ENCODE data around the gene IQCK.

IQCK gene

GRCh38 chr16:19683453-19684236, 34.4 kb upstream of the IQCK start:
- no peaks in the 10 kb centered on the region for H3K9me3 ChIP-seq (ENCODE audit: insufficient read depth, low read length)
- peaks cover 20% of the 10 kb centered on the region for H3K36me3 ChIP-seq (replicated peaks; ENCODE audit: low read depth, low read length)

DNA sequence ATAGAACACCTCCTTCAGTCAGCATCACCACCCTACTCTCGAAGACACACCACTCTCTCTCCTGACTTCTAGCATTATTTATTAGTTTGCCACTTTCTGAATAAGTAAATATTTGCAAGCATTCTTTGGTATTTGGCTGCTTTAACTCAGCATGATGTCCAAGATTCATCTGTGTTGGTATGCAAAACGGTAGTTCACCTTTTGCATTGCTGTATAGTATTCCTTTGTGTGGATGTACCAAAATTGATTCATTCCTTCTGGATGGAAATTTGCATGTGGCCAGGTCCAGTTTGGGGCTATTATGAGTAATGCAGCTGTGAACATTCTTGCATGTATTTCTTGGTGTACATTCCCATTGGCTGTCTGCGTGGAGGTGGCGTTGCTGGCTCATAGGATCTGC, 32.9 kb upstream of the IQCK start:
- no peak overlapping the region for H3K4me3 ChIP-seq (ENCODE audit: low read length)
- H3K4me1 ChIP-seq (ENCODE audit: low read length), result no peaks in the 10 kb centered on the region
- no peak overlapping the region for H3K27ac ChIP-seq (ENCODE audit: low read length)
- H3K4me2 ChIP-seq (ENCODE audit: low read length), result no peak overlapping the region
- no peaks in the 10 kb centered on the region for H4K20me1 ChIP-seq (ENCODE audit: insufficient read depth, low read length)
- H2AFZ ChIP-seq (ENCODE audit: low read depth, low read length), result no peak overlapping the region
- peaks cover 20% of the 10 kb centered on the region for H3K36me3 ChIP-seq (replicated peaks; ENCODE audit: low read depth, low read length)
- no peak overlapping the region for H3K9ac ChIP-seq (ENCODE audit: low read length)
- H3K27me3 ChIP-seq (ENCODE audit: low read depth, low read length), result no peaks in the 10 kb centered on the region
- no peaks in the 10 kb centered on the region for H3K79me2 ChIP-seq (ENCODE audit: low read length)
- no peaks in the 10 kb centered on the region for H3K9me3 ChIP-seq (ENCODE audit: insufficient read depth, low read length)
- TF ChIP-seq EZH2phosphoT487 (IDR thresholded peaks at IDR 0.05; ENCODE audit: low read depth), result no peak
- TF ChIP-seq, protein P1, sequence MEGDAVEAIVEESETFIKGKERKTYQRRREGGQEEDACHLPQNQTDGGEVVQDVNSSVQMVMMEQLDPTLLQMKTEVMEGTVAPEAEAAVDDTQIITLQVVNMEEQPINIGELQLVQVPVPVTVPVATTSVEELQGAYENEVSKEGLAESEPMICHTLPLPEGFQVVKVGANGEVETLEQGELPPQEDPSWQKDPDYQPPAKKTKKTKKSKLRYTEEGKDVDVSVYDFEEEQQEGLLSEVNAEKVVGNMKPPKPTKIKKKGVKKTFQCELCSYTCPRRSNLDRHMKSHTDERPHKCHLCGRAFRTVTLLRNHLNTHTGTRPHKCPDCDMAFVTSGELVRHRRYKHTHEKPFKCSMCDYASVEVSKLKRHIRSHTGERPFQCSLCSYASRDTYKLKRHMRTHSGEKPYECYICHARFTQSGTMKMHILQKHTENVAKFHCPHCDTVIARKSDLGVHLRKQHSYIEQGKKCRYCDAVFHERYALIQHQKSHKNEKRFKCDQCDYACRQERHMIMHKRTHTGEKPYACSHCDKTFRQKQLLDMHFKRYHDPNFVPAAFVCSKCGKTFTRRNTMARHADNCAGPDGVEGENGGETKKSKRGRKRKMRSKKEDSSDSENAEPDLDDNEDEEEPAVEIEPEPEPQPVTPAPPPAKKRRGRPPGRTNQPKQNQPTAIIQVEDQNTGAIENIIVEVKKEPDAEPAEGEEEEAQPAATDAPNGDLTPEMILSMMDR (IDR thresholded peaks at IDR 0.05; ENCODE audit: low read depth, low read length), result no peak

More at GRCh38 chr16:19683453-19684236, 34.4 kb upstream of the IQCK start:
- H3K27me3 ChIP-seq (ENCODE audit: low read depth, low read length), result no peaks in the 10 kb centered on the region
- no peak overlapping the region for H2AFZ ChIP-seq (ENCODE audit: low read depth, low read length)
- no peak for TF ChIP-seq EZH2phosphoT487 (IDR thresholded peaks at IDR 0.05; ENCODE audit: low read depth)
- TF ChIP-seq, protein P1 (IDR thresholded peaks at IDR 0.05; ENCODE audit: low read depth, low read length), result no peak
- no peaks in the 10 kb centered on the region for H3K4me1 ChIP-seq (ENCODE audit: low read length)
- H3K9ac ChIP-seq (ENCODE audit: low read length), result no peak overlapping the region
- no peaks in the 10 kb centered on the region for H3K79me2 ChIP-seq (ENCODE audit: low read length)
- no peak overlapping the region for H3K4me2 ChIP-seq (ENCODE audit: low read length)
- no peaks in the 10 kb centered on the region for H4K20me1 ChIP-seq (ENCODE audit: insufficient read depth, low read length)
- H3K4me3 ChIP-seq (ENCODE audit: low read length), result no peak overlapping the region
- no peak overlapping the region for H3K27ac ChIP-seq (ENCODE audit: low read length)

GRCh38 chr16:19687279-19687678, 30.8 kb upstream of the IQCK start:
- Histone ChIP-seq H3K9ac (ENCODE audit: low read length) (no peak overlapping the region), H3K27ac (ENCODE audit: low read length) (no peak overlapping the region), H3K79me2 (ENCODE audit: low read length) (no peaks in the 10 kb centered on the region), H3K4me3 (ENCODE audit: low read length) (no peak overlapping the region), H3K9me3 (ENCODE audit: insufficient read depth, low read length) (no peaks in the 10 kb centered on the region), H3K36me3 (replicated peaks; ENCODE audit: low read depth, low read length) (peaks cover 25% of the 10 kb centered on the region), H4K20me1 (ENCODE audit: insufficient read depth, low read length) (no peaks in the 10 kb centered on the region), H2AFZ (ENCODE audit: low read depth, low read length) (no peak overlapping the region), H3K4me2 (ENCODE audit: low read length) (no peak overlapping the region), H3K27me3 (ENCODE audit: low read depth, low read length) (no peaks in the 10 kb centered on the region), H3K4me1 (ENCODE audit: low read length) (no peaks in the 10 kb centered on the region)
- TF ChIP-seq, protein P1 (IDR thresholded peaks at IDR 0.05; ENCODE audit: low read depth, low read length), result no peak
- TF ChIP-seq EZH2phosphoT487 (IDR thresholded peaks at IDR 0.05; ENCODE audit: low read depth), result no peak

DNA sequence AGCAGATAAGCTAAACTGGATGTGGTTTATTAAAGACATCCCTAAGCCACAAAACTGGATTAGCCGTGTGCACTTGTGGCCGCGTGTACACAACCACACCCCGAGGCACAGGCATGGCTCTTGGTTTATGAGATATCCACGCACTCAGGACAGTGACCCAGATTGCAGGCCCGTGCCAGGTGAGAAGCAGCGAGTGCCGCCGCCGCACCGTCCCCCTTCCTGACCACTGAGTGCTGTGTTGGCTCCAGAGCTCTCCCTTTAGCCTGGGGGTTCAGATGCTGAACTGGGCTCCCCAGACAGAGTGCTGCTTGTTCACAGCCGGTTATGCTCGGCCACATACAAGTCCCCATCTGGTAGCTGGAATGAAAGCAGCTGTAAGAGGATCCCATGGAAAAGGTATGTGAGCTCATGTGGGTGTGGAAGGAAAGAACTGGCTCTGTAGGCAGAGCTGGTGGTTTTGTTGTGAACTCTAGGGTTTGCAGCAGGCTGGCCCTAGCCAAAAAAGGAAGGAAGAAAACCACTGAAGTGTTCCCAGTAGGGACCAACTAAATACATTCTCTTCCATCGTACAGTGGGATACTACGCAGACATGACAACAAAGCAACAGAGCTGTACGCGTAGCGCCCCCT, 29.6 kb upstream of the IQCK start:
- TF ChIP-seq, protein P1 (IDR thresholded peaks at IDR 0.05; ENCODE audit: low read depth, low read length), result no peak
- no peak for TF ChIP-seq EZH2phosphoT487 (IDR thresholded peaks at IDR 0.05; ENCODE audit: low read depth)
- no peaks in the 10 kb centered on the region for H4K20me1 ChIP-seq (ENCODE audit: insufficient read depth, low read length)

More for the DNA sequence above, 29.6 kb upstream of the IQCK start:
- no peaks in the 10 kb centered on the region for H3K4me1 ChIP-seq (ENCODE audit: low read length)
- no peak overlapping the region for H3K4me3 ChIP-seq (ENCODE audit: low read length)
- peaks cover 20% of the 10 kb centered on the region for H3K36me3 ChIP-seq (replicated peaks; ENCODE audit: low read depth, low read length)
- H3K79me2 ChIP-seq (ENCODE audit: low read length), result no peaks in the 10 kb centered on the region
- H3K9ac ChIP-seq (ENCODE audit: low read length), result no peak overlapping the region
- H3K27ac ChIP-seq (ENCODE audit: low read length), result no peak overlapping the region
- no peaks in the 10 kb centered on the region for H3K9me3 ChIP-seq (ENCODE audit: insufficient read depth, low read length)
- no peak overlapping the region for H3K4me2 ChIP-seq (ENCODE audit: low read length)
- H2AFZ ChIP-seq (ENCODE audit: low read depth, low read length), result no peak overlapping the region
- no peaks in the 10 kb centered on the region for H3K27me3 ChIP-seq (ENCODE audit: low read depth, low read length)
